Kidney (tissue), 14 donors: ENCODE data around the gene SYNPO2. TPM values are rescaled to one million over a fixed set of nuclear protein-coding genes. Genes with fewer than 3 reads are reported as not detected.

Source experiments
- DNase-seq, 5 donors: peaks; one replicate each; pipeline ENCODE4 v3.0.0-alpha.2; 2013 to 2020
- FAIRE-seq: peaks from 2 replicates; lab custom pipeline; 2012; peaks lifted over from hg19 to GRCh38; lab: Jason Lieb, UNC
- H3K27ac ChIP-seq, 2 donors: one replicate each; pipeline ENCODE4 v1.7.0; 2013; ENCODE audit warnings: low read depth in 2 of 2, low read length in 2 of 2, inconsistent platforms in 1 of 2
- H3K27me3 ChIP-seq: one replicate; pipeline ENCODE4 v1.7.1; 2013; ENCODE audit warnings: low read length, inconsistent platforms; ENCODE audit not compliant: control insufficient read depth, insufficient read depth
- H3K36me3 ChIP-seq, 3 donors: one replicate each; pipeline versions ENCODE4 v1.7.0 to v1.7.1; 2013; ENCODE audit warnings: low read length in 3 of 3, control low read depth in 1 of 3, inconsistent platforms in 1 of 3; ENCODE audit not compliant: insufficient read depth in 3 of 3, control insufficient read depth in 2 of 3
- H3K4me1 ChIP-seq, 3 donors: one replicate each; pipeline versions ENCODE4 v1.7.0 to v1.7.1; 2013; ENCODE audit warnings: low read length in 3 of 3, inconsistent platforms in 1 of 3, low read depth in 1 of 3; ENCODE audit not compliant: control insufficient read depth in 2 of 3, insufficient read depth in 2 of 3
- H3K4me3 ChIP-seq, 3 donors: one replicate each; pipeline versions ENCODE4 v1.7.0 to v1.8.1; 2013; ENCODE audit warnings: low read length in 3 of 3, control low read depth in 1 of 3, inconsistent platforms in 1 of 3
- H3K9ac ChIP-seq, 3 donors: one replicate each; pipeline versions ENCODE4 v1.7.0 to v1.7.1; 2013; ENCODE audit warnings: low read length in 3 of 3, control low read depth in 1 of 3, inconsistent platforms in 1 of 3
- H3K9me3 ChIP-seq, 3 donors: one replicate each; pipeline versions ENCODE4 v1.7.0 to v1.7.1; 2013; ENCODE audit warnings: low read length in 3 of 3, control low read depth in 1 of 3, inconsistent platforms in 1 of 3; ENCODE audit not compliant: control insufficient read depth in 2 of 3, insufficient read depth in 1 of 3
- intact Hi-C: fragments of 100-400 bp; cut with DNase I; formaldehyde crosslinking; loops from one replicate; pipeline ENCODE4 v1.11.1; 2022
- polyA plus RNA-seq: library from polyadenylated mRNA; stranded (reverse); fragments of 350-450 nt; fragmentation: Illumina TruSeq; extraction: RNeasy Lipid Tissue Mini Kit (QIAGEN cat#74804); gene quantifications from one replicate; pipeline ENCODE4 v1.2.3, GENCODE V29; 2014; ENCODE audit warnings: low read depth, low replicate concordance; ENCODE audit not compliant: insufficient read depth
- total RNA-seq: library from RNA; stranded (reverse); fragmentation: NEBNext Ultra II Directional; extraction: Animal tissue kit (Norgen Biotek cat#: 25700); gene quantifications from one replicate; pipeline ENCODE4 v1.2.1, GENCODE V29; 2021
- TF ChIP-seq, protein P1 (sequence below): IDR thresholded peaks from 3 replicates; pipeline ENCODE4 v1.5.1; 2012; ENCODE audit warnings: mild to moderate bottlenecking, moderate library complexity, borderline replicate concordance; ENCODE audit not compliant: insufficient read depth; ENCODE audit errors: extremely low read depth
- donor health status: control.
- donor health status: control.
- donor health status: control.
- donor health status: control.
- donor health status: control.
- donor health status: DM: yes; HTN: yes; CAD: no.
- donor health status: Normal renal cell carcinoma (clear cell type).

SYNPO2 gene
- total and polyA plus RNA-seq, 2 donors from 2014 or later: 7.5 to 56.5 TPM

DNA sequence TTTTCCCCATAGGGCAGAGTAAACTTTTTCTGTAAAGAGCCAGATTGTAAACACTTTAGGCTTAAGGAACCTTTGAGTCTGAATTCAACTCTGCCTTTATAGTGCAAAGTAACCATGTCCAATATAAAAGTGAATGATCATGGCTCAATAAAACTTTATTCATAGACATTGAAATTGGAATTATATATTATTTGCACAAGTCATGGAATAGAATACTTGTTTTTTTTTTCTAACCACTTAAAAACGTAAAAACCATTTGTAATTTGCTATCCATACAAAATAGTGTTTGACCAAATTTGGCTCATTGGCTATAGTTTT, 192.8 kb downstream of the SYNPO2 start:
- Histone ChIP-seq H3K9ac (no peak overlapping the region), H3K27ac (no peak overlapping the region), H3K9me3 (no peaks in the 10 kb centered on the region), H3K4me3 (no peak overlapping the region), H3K27me3 (no peaks in the 10 kb centered on the region), H3K36me3 (no peaks in the 10 kb centered on the region), H3K4me1 (peaks cover 0 to 8% (median 0%) of the 10 kb centered on the region in 3 donors)
- DNase-seq (no peak), FAIRE-seq (no peak)
- intact Hi-C loops: no loop called here
- TF ChIP-seq, protein P1, sequence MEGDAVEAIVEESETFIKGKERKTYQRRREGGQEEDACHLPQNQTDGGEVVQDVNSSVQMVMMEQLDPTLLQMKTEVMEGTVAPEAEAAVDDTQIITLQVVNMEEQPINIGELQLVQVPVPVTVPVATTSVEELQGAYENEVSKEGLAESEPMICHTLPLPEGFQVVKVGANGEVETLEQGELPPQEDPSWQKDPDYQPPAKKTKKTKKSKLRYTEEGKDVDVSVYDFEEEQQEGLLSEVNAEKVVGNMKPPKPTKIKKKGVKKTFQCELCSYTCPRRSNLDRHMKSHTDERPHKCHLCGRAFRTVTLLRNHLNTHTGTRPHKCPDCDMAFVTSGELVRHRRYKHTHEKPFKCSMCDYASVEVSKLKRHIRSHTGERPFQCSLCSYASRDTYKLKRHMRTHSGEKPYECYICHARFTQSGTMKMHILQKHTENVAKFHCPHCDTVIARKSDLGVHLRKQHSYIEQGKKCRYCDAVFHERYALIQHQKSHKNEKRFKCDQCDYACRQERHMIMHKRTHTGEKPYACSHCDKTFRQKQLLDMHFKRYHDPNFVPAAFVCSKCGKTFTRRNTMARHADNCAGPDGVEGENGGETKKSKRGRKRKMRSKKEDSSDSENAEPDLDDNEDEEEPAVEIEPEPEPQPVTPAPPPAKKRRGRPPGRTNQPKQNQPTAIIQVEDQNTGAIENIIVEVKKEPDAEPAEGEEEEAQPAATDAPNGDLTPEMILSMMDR: no peak

- Histone ChIP-seq H3K9ac (no peak overlapping the region), H3K4me1 (peaks cover 0 to 8% (median 0%) of the 10 kb centered on the region in 3 donors), H3K9me3 (no peaks in the 10 kb centered on the region), H3K27ac (no peak overlapping the region), H3K36me3 (no peaks in the 10 kb centered on the region), H3K4me3 (no peak overlapping the region), H3K27me3 (no peaks in the 10 kb centered on the region)
- DNase-seq: peak in 1 of 5 donors; percentile 74
- FAIRE-seq: no peak
- intact Hi-C loops: no loop called here
- TF ChIP-seq, protein P1: no peak
Observed at GRCh38 chr4:119081943-119082342, 193.3 kb downstream of the SYNPO2 start.

DNA sequence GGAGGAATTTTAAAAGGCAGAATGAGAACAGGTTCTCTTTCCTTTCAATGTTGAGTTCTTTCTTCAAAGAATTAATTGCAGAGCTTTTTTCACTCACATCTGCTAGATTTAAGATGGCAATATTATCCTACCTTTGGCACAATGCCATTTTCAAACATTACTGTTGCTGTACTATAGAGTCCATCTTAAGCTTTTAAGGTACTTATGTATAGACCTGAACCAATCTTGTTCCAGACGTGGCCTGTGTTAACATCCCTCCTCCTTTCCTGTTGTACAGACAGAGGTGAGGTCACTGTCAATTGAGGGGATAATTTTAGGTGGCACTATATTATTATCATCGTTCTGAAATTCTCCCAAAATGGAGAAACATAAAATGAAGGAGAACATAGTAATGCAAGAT, 194.0 kb downstream of the SYNPO2 start:
- H3K4me3 ChIP-seq: no peak overlapping the region
- no peaks in the 10 kb centered on the region for H3K9me3 ChIP-seq
- no peak overlapping the region for H3K9ac ChIP-seq
- no peak overlapping the region for H3K27ac ChIP-seq
- FAIRE-seq (no peak), DNase-seq (no peak)
- H3K36me3 ChIP-seq: no peaks in the 10 kb centered on the region
- intact Hi-C loops: no loop called here
- H3K4me1 ChIP-seq: peaks cover 0 to 8% (median 0%) of the 10 kb centered on the region in 3 donors
- TF ChIP-seq, protein P1: no peak
- H3K27me3 ChIP-seq: no peaks in the 10 kb centered on the region

- H3K27ac ChIP-seq: no peak overlapping the region
Observed at GRCh38 chr4:119084513-119084912, 195.9 kb downstream of the SYNPO2 start.

More at GRCh38 chr4:119084513-119084912, 195.9 kb downstream of the SYNPO2 start:
- intact Hi-C loops: no loop called here
- Histone ChIP-seq H3K4me1 (peaks cover 0 to 8% (median 0%) of the 10 kb centered on the region in 3 donors), H3K36me3 (no peaks in the 10 kb centered on the region), H3K9ac (no peak overlapping the region), H3K4me3 (no peak overlapping the region), H3K9me3 (no peaks in the 10 kb centered on the region), H3K27me3 (no peaks in the 10 kb centered on the region)
- FAIRE-seq (no peak), DNase-seq (no peak)
- TF ChIP-seq, protein P1: no peak
